Raji (cell line): Measurements from ENCODE around the gene SPATA13.

ENCODE experiments used
- POLR2A ChIP-seq: IDR thresholded peaks from 2 replicates; pipeline ENCODE4 v1.6.1; 2011; ENCODE audit warnings: low read depth, low read length, control low read depth; ENCODE audit not compliant: insufficient read depth

Gene SPATA13

GRCh38 chr13:24153979-24154701, 6.4 kb upstream of the SPATA13 start:
- no peak for TF ChIP-seq POLR2A

- TF ChIP-seq POLR2A, result no peak
Observed at GRCh38 chr13:24159357-24159756, 1.2 kb upstream of the SPATA13 start.

- TF ChIP-seq POLR2A, result no peak; the same call in 1 of the 2 replicates
Observed at GRCh38 chr13:24161010-24161775, 673 bp downstream of the SPATA13 start.

GRCh38 chr13:24161980-24162525, 1.5 kb downstream of the SPATA13 start:
- no peak for TF ChIP-seq POLR2A

- no peak for TF ChIP-seq POLR2A
Observed at GRCh38 chr13:24162604-24163003, 2.1 kb downstream of the SPATA13 start.

GRCh38 chr13:24165746-24166145, 5.2 kb downstream of the SPATA13 start:
- TF ChIP-seq POLR2A, result no peak

GRCh38 chr13:24166561-24166960, 6.0 kb downstream of the SPATA13 start:
- no peak for TF ChIP-seq POLR2A

GRCh38 chr13:24167666-24168391, 7.3 kb downstream of the SPATA13 start:
- TF ChIP-seq POLR2A, result no peak

GRCh38 chr13:24168392-24168750, 7.9 kb downstream of the SPATA13 start:
- no peak for TF ChIP-seq POLR2A

- no peak for TF ChIP-seq POLR2A
Observed at GRCh38 chr13:24168979-24169378, 8.5 kb downstream of the SPATA13 start.

- TF ChIP-seq POLR2A, result no peak
Observed at GRCh38 chr13:24172071-24172470, 11.6 kb downstream of the SPATA13 start.

- TF ChIP-seq POLR2A, result no peak
Observed at GRCh38 chr13:24173795-24174194, 13.3 kb downstream of the SPATA13 start.

- no peak for TF ChIP-seq POLR2A
Observed at GRCh38 chr13:24175847-24176246, 15.3 kb downstream of the SPATA13 start.

- TF ChIP-seq POLR2A, result no peak
Observed at GRCh38 chr13:24176351-24177101, 16.0 kb downstream of the SPATA13 start.
